Choroid plexus epithelial cell (primary cell): ENCODE data around the gene MYEF2.
A peak's percentile ranks its signal among the peaks of the same experiment; 100 is the strongest.

Source experiments
- DNase-seq: peaks from one replicate; pipeline ENCODE4 v3.0.0-alpha.2; 2010; ENCODE audit warnings: low read depth
- H3K4me3 ChIP-seq: 2 replicates; pipeline ENCODE4 v1.5.1; 2011; ENCODE audit warnings: low read depth, mild to moderate bottlenecking, control low read depth, low read length, moderate library complexity
- CTCF ChIP-seq: conservative IDR thresholded peaks from 2 replicates; pipeline ENCODE4 v1.5.1; 2011; ENCODE audit warnings: low read depth, mild to moderate bottlenecking, control low read depth, inconsistent platforms, low read length, moderate library complexity

Gene MYEF2

GRCh38 chr15:48084759-48085590 lies 93.1 kb downstream of the MYEF2 start:
- peak; percentile 82 for TF ChIP-seq CTCF
- DNase-seq: peak; percentile 84
- no peak overlapping the region for H3K4me3 ChIP-seq
